DOHH2 (cell line): ENCODE results near the gene DYTN.

ENCODE experiments used
- H3F3A ChIP-seq: fragments of 200-600 bp; sonication (generic), shearing (Covaris generic); 2 replicates; pipeline ENCODE4 v1.6.0; 2016; ENCODE audit warnings: antibody characterized with exemption, mild to moderate bottlenecking; ENCODE audit not compliant: control insufficient read depth, insufficient read depth
- H3K27ac ChIP-seq: fragments of 200-600 bp; sonication (generic); 2 replicates; pipeline ENCODE4 v1.5.1; 2014; ENCODE audit warnings: low read depth, mild to moderate bottlenecking, low read length, moderate library complexity
- H3K27me3 ChIP-seq: fragments of 200-600 bp; sonication (generic); 2 replicates; pipeline ENCODE4 v1.6.1; 2014; ENCODE audit warnings: mild to moderate bottlenecking, low read length, mixed read lengths; ENCODE audit not compliant: control insufficient read depth
- H3K36me3 ChIP-seq: fragments of 200-600 bp; sonication (generic); 2 replicates; pipeline ENCODE4 v1.6.1; 2014; ENCODE audit warnings: mild to moderate bottlenecking, low read length, moderate library complexity, mixed read lengths; ENCODE audit not compliant: control insufficient read depth
- H3K4me1 ChIP-seq: fragments of 200-600 bp; sonication (generic); 2 replicates; pipeline ENCODE4 v1.6.1; 2014; ENCODE audit warnings: mild to moderate bottlenecking, low read length, mixed read lengths; ENCODE audit not compliant: control insufficient read depth
- H3K4me2 ChIP-seq: fragments of 200-600 bp; sonication (generic); 2 replicates; pipeline ENCODE4 v1.6.0; 2014; ENCODE audit warnings: mild to moderate bottlenecking, low read length, moderate library complexity
- H3K4me3 ChIP-seq: fragments of 200-600 bp; sonication (generic); 2 replicates; pipeline ENCODE4 v1.5.1; 2014; ENCODE audit warnings: mild to moderate bottlenecking, low read length, mixed read lengths
- H3K79me2 ChIP-seq: fragments of 200-600 bp; sonication (generic); 2 replicates; pipeline ENCODE4 v1.6.1; 2014; ENCODE audit warnings: mild to moderate bottlenecking, low read length, mixed read lengths; ENCODE audit not compliant: control insufficient read depth
- H3K9me2 ChIP-seq: fragments of 200-600 bp; sonication (generic); replicated peaks from 2 replicates; pipeline ENCODE4 v1.6.1; 2014; ENCODE audit warnings: mild to moderate bottlenecking, low read length, mixed read lengths; ENCODE audit not compliant: control insufficient read depth
- H3K9me3 ChIP-seq: fragments of 200-600 bp; sonication (generic); 2 replicates; pipeline ENCODE4 v1.6.1; 2014; ENCODE audit warnings: antibody characterized with exemption, low read length, mixed read lengths; ENCODE audit not compliant: control insufficient read depth, insufficient read depth
- H4K20me1 ChIP-seq: fragments of 200-600 bp; sonication (generic); 2 replicates; pipeline ENCODE4 v1.6.0; 2014; ENCODE audit warnings: low read depth, mild to moderate bottlenecking, antibody characterized with exemption, low read length, moderate library complexity; ENCODE audit not compliant: control insufficient read depth, insufficient read depth
- CTCF ChIP-seq: fragments of 200-600 bp; sonication (generic); IDR thresholded peaks from one replicate; pipeline ENCODE4 v1.5.1; 2014; ENCODE audit warnings: antibody characterized with exemption, mild to moderate bottlenecking, low read depth, low read length; ENCODE audit not compliant: poor library complexity, severe bottlenecking
- EZH2phosphoT487 ChIP-seq: fragments of 200-600 bp; sonication (generic); IDR thresholded peaks from 2 replicates; pipeline ENCODE4 v1.6.1; 2017; ENCODE audit warnings: borderline replicate concordance, mild to moderate bottlenecking, antibody characterized with exemption, low read length, moderate library complexity, mixed read lengths

The DYTN gene

GRCh38 chr2:206700156-206700555 is 18.0 kb downstream of the DYTN start:
- Histone ChIP-seq H3K9me2 (no peaks in the 10 kb centered on the region), H3K4me3 (no peak overlapping the region), H3K27ac (no peak overlapping the region), H3K27me3 (peaks cover 13% of the 10 kb centered on the region; the same call in 1 of the 2 replicates), H4K20me1 (no peaks in the 10 kb centered on the region), H3K9me3 (no peaks in the 10 kb centered on the region), H3K79me2 (no peaks in the 10 kb centered on the region), H3F3A (no peaks in the 10 kb centered on the region), H3K36me3 (no peaks in the 10 kb centered on the region), H3K4me1 (no peaks in the 10 kb centered on the region), H3K4me2 (no peak overlapping the region)
- TF ChIP-seq EZH2phosphoT487 (no peak), CTCF (no peak)

GRCh38 chr2:206698811-206699210 is 19.4 kb downstream of the DYTN start:
- no peak overlapping the region for H3K4me2 ChIP-seq

GRCh38 chr2:206696910-206697309 is 21.3 kb downstream of the DYTN start:
- H3K27me3 ChIP-seq = peaks cover 11% of the 10 kb centered on the region; the same call in 1 of the 2 replicates
- no peak for TF ChIP-seq CTCF
- no peak for TF ChIP-seq EZH2phosphoT487
- no peaks in the 10 kb centered on the region for H3K9me3 ChIP-seq
- H3K4me3 ChIP-seq = no peak overlapping the region
- no peaks in the 10 kb centered on the region for H3F3A ChIP-seq
- no peak overlapping the region for H3K4me2 ChIP-seq
- no peak overlapping the region for H3K27ac ChIP-seq
- H3K36me3 ChIP-seq = no peaks in the 10 kb centered on the region
- no peaks in the 10 kb centered on the region for H3K4me1 ChIP-seq
- no peaks in the 10 kb centered on the region for H4K20me1 ChIP-seq
- no peaks in the 10 kb centered on the region for H3K79me2 ChIP-seq
- no peaks in the 10 kb centered on the region for H3K9me2 ChIP-seq

More at GRCh38 chr2:206698811-206699210, 19.4 kb downstream of the DYTN start:
- Histone ChIP-seq H3K9me2 (no peaks in the 10 kb centered on the region), H4K20me1 (no peaks in the 10 kb centered on the region), H3K9me3 (no peaks in the 10 kb centered on the region), H3K4me1 (no peaks in the 10 kb centered on the region), H3K36me3 (no peaks in the 10 kb centered on the region), H3K79me2 (no peaks in the 10 kb centered on the region), H3K27me3 (peaks cover 8% of the 10 kb centered on the region; the same call in 1 of the 2 replicates), H3K4me3 (no peak overlapping the region), H3F3A (no peaks in the 10 kb centered on the region), H3K27ac (no peak overlapping the region)
- TF ChIP-seq CTCF (no peak), EZH2phosphoT487 (no peak)
